Measurements from ENCODE around the gene SLC2A10. TPM values are rescaled to one million over a fixed set of nuclear protein-coding genes. Genes with fewer than 3 reads are reported as not detected.

The SLC2A10 gene
- total and polyA plus RNA-seq, 2 donors (not counting 3 experiments of a cell fraction or from before 2014, with no cell fraction given) = 11.2 to 13.6 TPM

DNA sequence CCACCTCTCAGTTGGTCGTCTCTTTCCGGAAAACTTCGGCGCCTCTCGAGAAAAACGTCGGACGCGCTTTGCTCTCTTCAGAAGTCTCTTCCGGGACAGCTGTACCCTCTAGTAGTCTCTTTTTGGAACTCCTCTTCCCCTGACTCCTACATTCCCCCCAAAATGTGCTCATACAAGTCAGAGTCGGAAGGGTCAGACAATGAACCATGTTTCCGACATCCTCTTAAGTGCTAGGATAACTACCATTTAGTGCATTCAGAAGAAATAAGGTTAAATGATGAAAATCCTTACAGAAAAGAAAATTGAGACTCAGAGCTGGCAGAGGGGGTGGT, 19.7 kb upstream of the SLC2A10 start:
- Histone ChIP-seq H2AFZ (ENCODE audit: low read depth, low read length) (peak overlapping the region; percentile 96), H3K27me3 (ENCODE audit: control insufficient read depth in 2 of 2, insufficient read depth in 2 of 2, low read length in 2 of 2) (no peaks in the 10 kb centered on the region), H3K27ac (ENCODE audit: insufficient read depth, low read depth, low read length) (peak overlapping the region; percentile 46), H4K20me1 (replicated peaks; ENCODE audit: control insufficient read depth, extremely low read depth, insufficient read depth, low read length) (peaks cover 2% of the 10 kb centered on the region), H3K4me3 (replicated peaks in 1 of 3; ENCODE audit: insufficient read depth in 1 of 3, low read depth in 1 of 3, low read length in 3 of 3) (peak overlapping the region; percentile 48 to 91 (median 81)), H3K9me3 (replicated peaks; ENCODE audit: control insufficient read depth, insufficient read depth, low read length) (no peaks in the 10 kb centered on the region), H3K36me3 (ENCODE audit: control insufficient read depth in 2 of 2, extremely low read depth in 1 of 2, insufficient read depth in 2 of 2, low read length in 2 of 2) (peaks cover 2 to 5% of the 10 kb centered on the region in 2 experiments), H3K9ac (replicated peaks; ENCODE audit: extremely low read depth, insufficient read depth, low read length) (peak overlapping the region; percentile 86), H3K9me1 (replicated peaks; ENCODE audit: control insufficient read depth, extremely low read depth, insufficient read depth, low read length) (no peaks in the 10 kb centered on the region), H3K4me1 (ENCODE audit: control insufficient read depth, extremely low read depth, insufficient read depth, low read length) (peaks cover 16% of the 10 kb centered on the region), H3K4me2 (ENCODE audit: insufficient read depth, low read length) (peak overlapping the region; percentile 95), H3K79me2 (ENCODE audit: control insufficient read depth, insufficient read depth, low read length) (peaks cover 33% of the 10 kb centered on the region)
- CTCF ChIA-PET = interaction anchor here (0.8 to 2.1 kb wide), 8 partner anchors 9 to 185 kb away, joined by 3 to 6 read pairs (median 4); no protein-coding TSS in a partner anchor
- DNase-seq (ENCODE audit: low read depth, low spot score) (no peak), FAIRE-seq (no peak)
- POLR2A ChIA-PET = interaction anchor here (1.3 to 2.0 kb wide), 2 partner anchors 21 to 131 kb away, joined by 3 to 4 read pairs; no protein-coding TSS in a partner anchor
- BruUV-seq (replicated peaks) = TSS peak; percentile 66
- TF ChIP-seq GATA2 (IDR thresholded peaks at IDR 0.05; ENCODE audit: insufficient read depth, insufficient read length, low read depth, low read length) = no peak
- peak; percentile 0 for TF ChIP-seq POLR2A (IDR thresholded peaks at IDR 0.05; ENCODE audit: low read depth, low read length)
- dilution Hi-C loops (cut with MboI; ENCODE audit: extremely low pct_ligation_motif_present, low sequenced_read_pairs) (no loop called here), intact Hi-C loops (cut with micrococcal nuclease) (loop anchor here (1.0 to 10.0 kb wide), 7 partner anchors 20 to 1805 kb away; partner anchors contain the start of genes ELMO2, NCOA5, SLC2A10 and YWHAB)

GRCh38 chr20:46690219-46691106, 19.0 kb upstream of the SLC2A10 start:
- no peak for FAIRE-seq
- Histone ChIP-seq H3K4me2 (ENCODE audit: insufficient read depth, low read length) (peak overlapping the region; percentile 95), H3K4me1 (ENCODE audit: control insufficient read depth, extremely low read depth, insufficient read depth, low read length) (peaks cover 16% of the 10 kb centered on the region), H3K4me3 (replicated peaks in 1 of 3; ENCODE audit: insufficient read depth in 1 of 3, low read depth in 1 of 3, low read length in 3 of 3) (peak overlapping the region in 2 of 3 experiments; percentile 48 to 81), H2AFZ (ENCODE audit: low read depth, low read length) (peak overlapping the region; percentile 96), H3K9me1 (replicated peaks; ENCODE audit: control insufficient read depth, extremely low read depth, insufficient read depth, low read length) (no peaks in the 10 kb centered on the region), H3K9me3 (replicated peaks; ENCODE audit: control insufficient read depth, insufficient read depth, low read length) (no peaks in the 10 kb centered on the region), H3K36me3 (ENCODE audit: control insufficient read depth in 2 of 2, extremely low read depth in 1 of 2, insufficient read depth in 2 of 2, low read length in 2 of 2) (peaks cover 2 to 5% of the 10 kb centered on the region in 2 experiments), H4K20me1 (replicated peaks; ENCODE audit: control insufficient read depth, extremely low read depth, insufficient read depth, low read length) (peaks cover 2% of the 10 kb centered on the region), H3K79me2 (ENCODE audit: control insufficient read depth, insufficient read depth, low read length) (peaks cover 31% of the 10 kb centered on the region), H3K27ac (ENCODE audit: insufficient read depth, low read depth, low read length) (no peak overlapping the region), H3K9ac (replicated peaks; ENCODE audit: extremely low read depth, insufficient read depth, low read length) (peak overlapping the region; percentile 86), H3K27me3 (ENCODE audit: control insufficient read depth in 2 of 2, insufficient read depth in 2 of 2, low read length in 2 of 2) (no peaks in the 10 kb centered on the region)
- no TSS peak for BruUV-seq (replicated peaks)
- no peak for TF ChIP-seq MYC (IDR thresholded peaks at IDR 0.05; ENCODE audit: low read depth, low read length)
- TF ChIP-seq POLR2AphosphoS5 (IDR thresholded peaks at IDR 0.05; ENCODE audit: insufficient read depth, low read depth, low read length) = no peak
- no peak for TF ChIP-seq MAX (IDR thresholded peaks at IDR 0.05; ENCODE audit: insufficient read depth, insufficient read length)
- TF ChIP-seq EZH2 (IDR thresholded peaks at IDR 0.05; ENCODE audit: borderline replicate concordance, low read depth, low read length, severe bottlenecking) = no peak
- TF ChIP-seq JUN (IDR thresholded peaks at IDR 0.05; ENCODE audit: borderline replicate concordance, insufficient read depth, insufficient read length, low read depth) = no peak
- no peak for TF ChIP-seq GATA2 (IDR thresholded peaks at IDR 0.05; ENCODE audit: insufficient read depth, insufficient read length, low read depth, low read length)
- no peak for TF ChIP-seq POLR2A (IDR thresholded peaks at IDR 0.05; ENCODE audit: low read depth, low read length)
- no peak for TF ChIP-seq CTCF (IDR thresholded peaks at IDR 0.05; ENCODE audit: extremely low read depth in 1 of 2, insufficient read depth in 1 of 2, low read depth in 1 of 2, low read length in 2 of 2)
- TF ChIP-seq FOS (IDR thresholded peaks at IDR 0.05; ENCODE audit: borderline replicate concordance, insufficient read depth, low read length) = no peak
- intact Hi-C loops (cut with micrococcal nuclease) = loop anchor here (10.0 kb wide), 1 partner anchor 1806 kb away; the partner anchor contains the start of gene YWHAB
- ChIA-PET CTCF (interaction anchor here (1.0 to 2.1 kb wide), 5 partner anchors 9 to 133 kb away, joined by 3 to 6 read pairs (median 3); no protein-coding TSS in a partner anchor), POLR2A (interaction anchor here (1.3 kb wide), 1 partner anchor 20 kb away, joined by 3 read pairs; no protein-coding TSS in a partner anchor)
- DNase-seq (ENCODE audit: low read depth, low spot score) = peak; percentile 31
- dilution Hi-C loops (cut with MboI; ENCODE audit: extremely low pct_ligation_motif_present, low sequenced_read_pairs) = no loop called here

All from endothelial cell of umbilical vein (primary cell).